Activated T-helper 2 cell treated with anti-CD3 and anti-CD28 coated beads, Interferon-gamma antibody, Interleukin-2, Interleukin-4, amounts not matched to agents 10 μg/mL and 5 μg/mL and 100 μg/mL, durations not matched to agents 14 hours and 24 hours and 36 hours (primary cell): ENCODE measurements around the gene CACNA1I. TPM values are rescaled to one million over a fixed set of nuclear protein-coding genes. Genes with fewer than 3 reads are reported as not detected.
A peak's percentile ranks its signal among the peaks of the same experiment; 100 is the strongest.

Source experiments
- DNase-seq: peaks from one replicate; pipeline ENCODE4 v3.0.0; 2021; ENCODE audit warnings: low spot score
- H3K27ac Mint-ChIP-seq: one replicate; pipeline ENCODE4 v1.8.0; 2021; ENCODE audit warnings: mixed read lengths
- H3K27me3 Mint-ChIP-seq: one replicate; pipeline ENCODE4 v1.8.0; 2021; ENCODE audit warnings: low read depth, mixed read lengths
- H3K36me3 Mint-ChIP-seq: one replicate; pipeline ENCODE4 v1.8.0; 2021; ENCODE audit warnings: low read depth, mixed read lengths
- H3K4me1 Mint-ChIP-seq: one replicate; pipeline ENCODE4 v1.8.0; 2021; ENCODE audit warnings: low read depth, mixed read lengths
- H3K4me3 Mint-ChIP-seq: one replicate; pipeline ENCODE4 v1.8.0; 2021; ENCODE audit warnings: low read depth, mild to moderate bottlenecking, moderate library complexity, mixed read lengths
- H3K9me3 Mint-ChIP-seq: one replicate; pipeline ENCODE4 v1.8.0; 2021; ENCODE audit warnings: mixed read lengths
- intact Hi-C: fragments of 100-400 bp; cut with micrococcal nuclease; formaldehyde crosslinking; loops from one replicate; pipeline ENCODE4 v1.15.1; 2023
- total RNA-seq: library from RNA; stranded (reverse); gene quantifications from 2 replicates; pipeline ENCODE4 v1.2.3, GENCODE V29; 2022

The CACNA1I gene
- total RNA-seq, 1 donor from 2014 or later, result 0.09 TPM

GRCh38 chr22:39563571-39564428 is 6.8 kb upstream of the CACNA1I start:
- intact Hi-C loops, result no loop called here
- Mint-ChIP-seq H3K9me3 (peaks cover 8% of the 10 kb centered on the region), H3K4me3 (no peak overlapping the region), H3K27ac (no peak overlapping the region), H3K4me1 (peaks cover 11% of the 10 kb centered on the region), H3K36me3 (no peaks in the 10 kb centered on the region), H3K27me3 (peaks cover 13% of the 10 kb centered on the region)
- DNase-seq, result no peak

- peaks cover 8% of the 10 kb centered on the region for H3K9me3 Mint-ChIP-seq
- no peak overlapping the region for H3K4me3 Mint-ChIP-seq
- no peak overlapping the region for H3K27ac Mint-ChIP-seq
- peaks cover 11% of the 10 kb centered on the region for H3K4me1 Mint-ChIP-seq
- H3K36me3 Mint-ChIP-seq, result no peaks in the 10 kb centered on the region
- DNase-seq, result no peak
- intact Hi-C loops, result no loop called here
- H3K27me3 Mint-ChIP-seq, result peaks cover 9% of the 10 kb centered on the region
These were observed 5.1 kb upstream of the CACNA1I start for GRCh38 chr22:39565414-39565944.

GRCh38 chr22:39567135-39567946 is 3.2 kb upstream of the CACNA1I start:
- DNase-seq, result peak; percentile 41
- H3K9me3 Mint-ChIP-seq, result peaks cover 8% of the 10 kb centered on the region
- intact Hi-C loops, result no loop called here

GRCh38 chr22:39568278-39568981 is 2.1 kb upstream of the CACNA1I start:
- no peak for DNase-seq
- Mint-ChIP-seq H3K27me3 (peaks cover 3% of the 10 kb centered on the region), H3K4me3 (no peak overlapping the region), H3K9me3 (peaks cover 8% of the 10 kb centered on the region), H3K4me1 (peaks cover 11% of the 10 kb centered on the region), H3K36me3 (no peaks in the 10 kb centered on the region), H3K27ac (no peak overlapping the region)
- intact Hi-C loops, result no loop called here

More at GRCh38 chr22:39567135-39567946, 3.2 kb upstream of the CACNA1I start:
- H3K4me3 Mint-ChIP-seq, result no peak overlapping the region
- H3K27me3 Mint-ChIP-seq, result peaks cover 3% of the 10 kb centered on the region
- H3K27ac Mint-ChIP-seq, result no peak overlapping the region
- no peaks in the 10 kb centered on the region for H3K36me3 Mint-ChIP-seq
- H3K4me1 Mint-ChIP-seq, result peaks cover 11% of the 10 kb centered on the region

GRCh38 chr22:39569066-39569465 is 1.5 kb upstream of the CACNA1I start:
- Mint-ChIP-seq H3K9me3 (peaks cover 8% of the 10 kb centered on the region), H3K4me1 (peaks cover 11% of the 10 kb centered on the region), H3K27me3 (peaks cover 3% of the 10 kb centered on the region), H3K27ac (no peak overlapping the region), H3K4me3 (no peak overlapping the region), H3K36me3 (no peaks in the 10 kb centered on the region)
- DNase-seq, result no peak
- intact Hi-C loops, result no loop called here

GRCh38 chr22:39570226-39570625 is 327 bp upstream of the CACNA1I start:
- peaks cover 5% of the 10 kb centered on the region for H3K27me3 Mint-ChIP-seq
- H3K4me1 Mint-ChIP-seq, result peaks cover 11% of the 10 kb centered on the region
- no peak overlapping the region for H3K4me3 Mint-ChIP-seq
- H3K9me3 Mint-ChIP-seq, result peaks cover 8% of the 10 kb centered on the region
- H3K36me3 Mint-ChIP-seq, result no peaks in the 10 kb centered on the region
- H3K27ac Mint-ChIP-seq, result no peak overlapping the region
- intact Hi-C loops, result no loop called here
- DNase-seq, result no peak

- peaks cover 11% of the 10 kb centered on the region for H3K4me1 Mint-ChIP-seq
- no peak overlapping the region for H3K27ac Mint-ChIP-seq
- no peaks in the 10 kb centered on the region for H3K9me3 Mint-ChIP-seq
- intact Hi-C loops, result no loop called here
- DNase-seq, result no peak
- no peak overlapping the region for H3K4me3 Mint-ChIP-seq
- no peaks in the 10 kb centered on the region for H3K36me3 Mint-ChIP-seq
- H3K27me3 Mint-ChIP-seq, result peaks cover 6% of the 10 kb centered on the region
These were observed 985 bp downstream of the CACNA1I start for GRCh38 chr22:39571538-39571937.

- H3K27me3 Mint-ChIP-seq, result peaks cover 25% of the 10 kb centered on the region
- H3K27ac Mint-ChIP-seq, result no peak overlapping the region
- no peaks in the 10 kb centered on the region for H3K4me1 Mint-ChIP-seq
- no peak overlapping the region for H3K4me3 Mint-ChIP-seq
- no peaks in the 10 kb centered on the region for H3K36me3 Mint-ChIP-seq
- no peaks in the 10 kb centered on the region for H3K9me3 Mint-ChIP-seq
- intact Hi-C loops, result no loop called here
- no peak for DNase-seq
These were observed 4.4 kb downstream of the CACNA1I start for GRCh38 chr22:39574779-39575551.

- Mint-ChIP-seq H3K4me1 (no peaks in the 10 kb centered on the region), H3K9me3 (no peaks in the 10 kb centered on the region), H3K4me3 (no peak overlapping the region), H3K27me3 (peaks cover 27% of the 10 kb centered on the region), H3K36me3 (no peaks in the 10 kb centered on the region), H3K27ac (no peak overlapping the region)
- intact Hi-C loops, result no loop called here
- no peak for DNase-seq
These were observed 4.9 kb downstream of the CACNA1I start for GRCh38 chr22:39575552-39575825.

- Mint-ChIP-seq H3K27ac (no peak overlapping the region), H3K36me3 (no peaks in the 10 kb centered on the region), H3K27me3 (peaks cover 29% of the 10 kb centered on the region), H3K4me1 (no peaks in the 10 kb centered on the region), H3K4me3 (no peak overlapping the region), H3K9me3 (no peaks in the 10 kb centered on the region)
- no peak for DNase-seq
- intact Hi-C loops, result no loop called here
These were observed 5.5 kb downstream of the CACNA1I start for GRCh38 chr22:39576027-39576426.

- Mint-ChIP-seq H3K9me3 (no peaks in the 10 kb centered on the region), H3K4me1 (no peaks in the 10 kb centered on the region), H3K36me3 (no peaks in the 10 kb centered on the region), H3K27ac (no peak overlapping the region), H3K27me3 (peaks cover 34% of the 10 kb centered on the region), H3K4me3 (no peak overlapping the region)
- no peak for DNase-seq
- intact Hi-C loops, result no loop called here
These were observed 6.8 kb downstream of the CACNA1I start for GRCh38 chr22:39577366-39577765.

GRCh38 chr22:39577900-39578299 is 7.3 kb downstream of the CACNA1I start:
- peaks cover under 1% of the 10 kb centered on the region for H3K9me3 Mint-ChIP-seq
- H3K27ac Mint-ChIP-seq, result no peak overlapping the region
- no peaks in the 10 kb centered on the region for H3K4me1 Mint-ChIP-seq
- intact Hi-C loops, result no loop called here
- DNase-seq, result no peak
- peaks cover 34% of the 10 kb centered on the region for H3K27me3 Mint-ChIP-seq
- H3K4me3 Mint-ChIP-seq, result no peak overlapping the region
- no peaks in the 10 kb centered on the region for H3K36me3 Mint-ChIP-seq
